Caco-2 (cell line): ENCODE measurements around the gene SF3B3. TPM values are rescaled to one million over a fixed set of nuclear protein-coding genes. Genes with fewer than 3 reads are reported as not detected.

Source experiments
- BruUV-seq: library from RNA; stranded (reverse); fragments of 400-500 nt; replicated peaks from 2 replicates; lab custom pipeline; 2021; lab: Mats Ljungman, UMichigan
- CTCF ChIA-PET: fragments of 300-600 bp; sonication (Branson Sonifier 250); formaldehyde crosslinking; loops from one replicate; lab custom pipeline; 2022; ENCODE audit warnings: antibody characterized with exemption; lab: Charles Lee
- POLR2A ChIA-PET: fragments of 300-600 bp; sonication (Branson Sonifier 250); formaldehyde crosslinking; loops from one replicate; lab custom pipeline; 2022; ENCODE audit warnings: antibody characterized with exemption; lab: Charles Lee
- DNase-seq, 2 experiments: peaks; one replicate each; pipeline versions ENCODE4 v3.0.0 to v3.0.0-alpha.2; 2020 to 2022
- H3K27me3 ChIP-seq: replicated peaks from 2 replicates; pipeline ENCODE4 v1.6.0; 2011; ENCODE audit warnings: low read length; ENCODE audit not compliant: control insufficient read depth, insufficient read depth
- H3K36me3 ChIP-seq: 2 replicates; pipeline ENCODE4 v1.5.1; 2011; ENCODE audit warnings: low read length; ENCODE audit not compliant: control insufficient read depth, insufficient read depth
- H3K4me1 ChIP-seq: fragments of 250-450 bp; sonication (Bioruptor Pico); 2 replicates; pipeline ENCODE4 v1.5.1; 2020; ENCODE audit warnings: mild to moderate bottlenecking
- H3K4me3 ChIP-seq: 2 replicates; pipeline ENCODE4 v1.5.1; 2011; ENCODE audit warnings: low read depth, mild to moderate bottlenecking, control low read depth, low read length
- H3K9me3 ChIP-seq: fragments of 250-450 bp; sonication (Bioruptor Pico); 2 replicates; pipeline ENCODE4 v1.5.1; 2020; ENCODE audit warnings: mild to moderate bottlenecking, moderate library complexity
- H3K27ac Mint-ChIP-seq: one replicate; pipeline ENCODE4 v1.8.0; 2022; ENCODE audit warnings: mixed read lengths; ENCODE audit not compliant: unreplicated experiment
- H3K27me3 Mint-ChIP-seq: one replicate; pipeline ENCODE4 v1.8.0; 2022; ENCODE audit warnings: mixed read lengths; ENCODE audit not compliant: insufficient read depth, unreplicated experiment
- H3K36me3 Mint-ChIP-seq: one replicate; pipeline ENCODE4 v1.8.0; 2022; ENCODE audit warnings: mild to moderate bottlenecking, mixed read lengths; ENCODE audit not compliant: insufficient read depth, unreplicated experiment
- H3K4me1 Mint-ChIP-seq: one replicate; pipeline ENCODE4 v1.8.0; 2022; ENCODE audit warnings: low read depth, mixed read lengths; ENCODE audit not compliant: unreplicated experiment
- H3K4me3 Mint-ChIP-seq: one replicate; pipeline ENCODE4 v1.8.0; 2022; ENCODE audit warnings: mild to moderate bottlenecking, moderate library complexity, mixed read lengths; ENCODE audit not compliant: unreplicated experiment
- H3K9me3 Mint-ChIP-seq: one replicate; pipeline ENCODE4 v1.8.0; 2022; ENCODE audit warnings: mixed read lengths; ENCODE audit not compliant: unreplicated experiment
- intact Hi-C: fragments of 100-400 bp; cut with micrococcal nuclease; formaldehyde crosslinking; loops from one replicate; pipeline ENCODE4 v1.10.0; 2022; ENCODE audit not compliant: unreplicated experiment
- total RNA-seq: library from RNA; stranded (reverse); gene quantifications from 2 replicates; pipeline ENCODE4 v1.2.3, GENCODE V29; 2022
- TF ChIP-seq, protein P1 (sequence below), 2 experiments: fragments of 200-600 bp in 1 of 2; IDR thresholded peaks; 1 replicate in 1 of 2; 2 replicates in 1 of 2; pipeline versions ENCODE4 v1.5.1 to v1.8.0; 2011 to 2022; ENCODE audit warnings: antibody characterized with exemption in 1 of 2, control low read depth in 1 of 2, inconsistent platforms in 1 of 2, low read depth in 1 of 2, low read length in 1 of 2, mild to moderate bottlenecking in 1 of 2, moderate library complexity in 1 of 2; ENCODE audit not compliant: insufficient read depth in 1 of 2, severe bottlenecking in 1 of 2, unreplicated experiment in 1 of 2

The SF3B3 gene
- total RNA-seq, 1 experiment from 2014 or later, result 387 TPM

DNA sequence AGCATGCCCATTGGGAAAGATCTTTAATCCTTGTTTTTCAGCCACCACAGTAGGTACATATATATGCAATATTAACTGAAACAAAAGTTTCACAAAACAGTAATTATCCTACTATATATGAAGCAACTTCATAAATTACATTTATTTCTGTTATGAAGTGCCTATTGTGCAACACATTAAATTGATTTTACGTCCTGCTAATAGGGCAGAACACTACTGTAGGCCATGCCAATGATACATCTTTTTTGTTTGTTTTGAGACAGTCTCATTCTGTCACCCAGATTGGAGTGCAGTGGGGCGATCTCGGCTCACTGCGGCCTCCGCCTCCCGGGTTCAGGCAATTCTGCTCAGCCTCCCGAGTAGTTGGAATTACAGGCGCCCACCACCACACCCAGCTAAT, 29.1 kb downstream of the SF3B3 start:
- Mint-ChIP-seq H3K4me3 (no peak overlapping the region), H3K9me3 (no peaks in the 10 kb centered on the region), H3K27ac (no peak overlapping the region), H3K36me3 (peaks cover 100% of the 10 kb centered on the region), H3K4me1 (no peaks in the 10 kb centered on the region), H3K27me3 (no peaks in the 10 kb centered on the region)
- TF ChIP-seq, protein P1, sequence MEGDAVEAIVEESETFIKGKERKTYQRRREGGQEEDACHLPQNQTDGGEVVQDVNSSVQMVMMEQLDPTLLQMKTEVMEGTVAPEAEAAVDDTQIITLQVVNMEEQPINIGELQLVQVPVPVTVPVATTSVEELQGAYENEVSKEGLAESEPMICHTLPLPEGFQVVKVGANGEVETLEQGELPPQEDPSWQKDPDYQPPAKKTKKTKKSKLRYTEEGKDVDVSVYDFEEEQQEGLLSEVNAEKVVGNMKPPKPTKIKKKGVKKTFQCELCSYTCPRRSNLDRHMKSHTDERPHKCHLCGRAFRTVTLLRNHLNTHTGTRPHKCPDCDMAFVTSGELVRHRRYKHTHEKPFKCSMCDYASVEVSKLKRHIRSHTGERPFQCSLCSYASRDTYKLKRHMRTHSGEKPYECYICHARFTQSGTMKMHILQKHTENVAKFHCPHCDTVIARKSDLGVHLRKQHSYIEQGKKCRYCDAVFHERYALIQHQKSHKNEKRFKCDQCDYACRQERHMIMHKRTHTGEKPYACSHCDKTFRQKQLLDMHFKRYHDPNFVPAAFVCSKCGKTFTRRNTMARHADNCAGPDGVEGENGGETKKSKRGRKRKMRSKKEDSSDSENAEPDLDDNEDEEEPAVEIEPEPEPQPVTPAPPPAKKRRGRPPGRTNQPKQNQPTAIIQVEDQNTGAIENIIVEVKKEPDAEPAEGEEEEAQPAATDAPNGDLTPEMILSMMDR (IDR thresholded peaks at IDR 0.05; ENCODE audit: insufficient read depth in 1 of 2, low read depth in 1 of 2, low read length in 1 of 2, severe bottlenecking in 1 of 2, unreplicated experiment in 1 of 2), result no peak
- H3K9me3 ChIP-seq, result no peaks in the 10 kb centered on the region
- no peak overlapping the region for H3K4me3 ChIP-seq
- no peaks in the 10 kb centered on the region for H3K27me3 ChIP-seq
- BruUV-seq, result no TSS peak
- ChIA-PET POLR2A (no interaction called here), CTCF (interaction anchor here (0.6 kb wide), 1 partner anchor 49 kb away, joined by 3 read pairs; no protein-coding TSS in a partner anchor)
- peaks cover 31% of the 10 kb centered on the region for H3K36me3 ChIP-seq
- intact Hi-C loops, result no loop called here
- H3K4me1 ChIP-seq, result no peaks in the 10 kb centered on the region
- DNase-seq, result no peak

DNA sequence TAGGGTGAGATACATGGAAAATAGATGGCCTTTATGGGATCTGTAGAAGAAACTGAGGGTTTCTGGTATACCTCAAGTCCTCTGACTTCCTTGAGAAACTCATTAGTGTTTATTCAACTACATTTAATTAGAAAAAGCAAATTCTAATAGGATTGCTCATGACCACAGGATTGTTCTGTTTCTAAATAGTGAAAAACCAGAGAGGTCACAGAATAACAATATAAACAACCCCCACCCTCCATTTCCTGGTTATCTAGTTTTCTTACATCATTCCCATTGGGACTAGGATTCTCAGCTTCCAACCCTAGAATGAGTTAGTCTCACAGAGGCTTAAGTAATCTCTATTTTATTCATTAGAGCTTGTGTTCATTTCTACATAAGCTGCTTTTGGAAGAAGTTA, 30.0 kb downstream of the SF3B3 start:
- Mint-ChIP-seq H3K27ac (no peak overlapping the region), H3K36me3 (peaks cover 100% of the 10 kb centered on the region), H3K9me3 (no peaks in the 10 kb centered on the region), H3K4me1 (no peaks in the 10 kb centered on the region), H3K4me3 (no peak overlapping the region), H3K27me3 (no peaks in the 10 kb centered on the region)
- Histone ChIP-seq H3K27me3 (no peaks in the 10 kb centered on the region), H3K9me3 (no peaks in the 10 kb centered on the region), H3K36me3 (peaks cover 27% of the 10 kb centered on the region), H3K4me1 (no peaks in the 10 kb centered on the region), H3K4me3 (no peak overlapping the region)
- intact Hi-C loops, result no loop called here
- no TSS peak for BruUV-seq
- CTCF ChIA-PET, result interaction anchor here (0.5 to 1.2 kb wide), 2 partner anchors 11 to 12 kb away, joined by 3 read pairs; no protein-coding TSS in a partner anchor
- DNase-seq, result no peak
- POLR2A ChIA-PET, result interaction anchor here (0.8 kb wide), 1 partner anchor 15 kb away, joined by 3 read pairs; no protein-coding TSS in a partner anchor
- TF ChIP-seq, protein P1 (IDR thresholded peaks at IDR 0.05; ENCODE audit: insufficient read depth in 1 of 2, low read depth in 1 of 2, low read length in 1 of 2, severe bottlenecking in 1 of 2, unreplicated experiment in 1 of 2), result no peak

DNA sequence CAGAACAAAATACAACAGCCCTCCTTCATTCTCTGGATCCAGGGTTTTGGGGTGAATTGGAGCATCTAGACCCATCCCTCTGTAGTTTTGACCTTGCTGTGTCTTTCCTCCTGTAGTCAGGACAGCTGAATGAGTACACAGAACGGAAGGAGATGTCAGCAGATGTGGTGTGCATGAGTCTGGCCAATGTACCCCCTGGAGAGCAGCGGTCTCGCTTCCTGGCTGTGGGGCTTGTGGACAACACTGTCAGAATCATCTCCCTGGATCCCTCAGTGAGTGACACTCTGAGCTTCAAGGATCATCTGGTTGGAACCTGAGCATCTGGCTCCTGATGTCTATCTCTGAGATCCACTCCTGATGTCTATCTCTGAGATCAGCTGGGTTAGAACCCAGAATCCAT, 32.4 kb downstream of the SF3B3 start:
- ChIA-PET CTCF (no interaction called here), POLR2A (no interaction called here)
- Mint-ChIP-seq H3K27me3 (no peaks in the 10 kb centered on the region), H3K4me3 (no peak overlapping the region), H3K4me1 (no peaks in the 10 kb centered on the region), H3K27ac (no peak overlapping the region), H3K36me3 (peaks cover 100% of the 10 kb centered on the region), H3K9me3 (no peaks in the 10 kb centered on the region)
- DNase-seq, result no peak
- TF ChIP-seq, protein P1 (IDR thresholded peaks at IDR 0.05; ENCODE audit: insufficient read depth in 1 of 2, low read depth in 1 of 2, low read length in 1 of 2, severe bottlenecking in 1 of 2, unreplicated experiment in 1 of 2), result no peak
- Histone ChIP-seq H3K4me1 (no peaks in the 10 kb centered on the region), H3K9me3 (no peaks in the 10 kb centered on the region), H3K27me3 (no peaks in the 10 kb centered on the region), H3K4me3 (no peak overlapping the region), H3K36me3 (peaks cover 14% of the 10 kb centered on the region)
- BruUV-seq, result no TSS peak
- intact Hi-C loops, result no loop called here
